GM19239 (cell line): ENCODE data around the gene METTL21A.
A peak's percentile ranks its signal among the peaks of the same experiment; 100 is the strongest.

Experiments used
- DNase-seq: peaks from one replicate; pipeline ENCODE4 v3.0.0; 2011; ENCODE audit warnings: low spot score; ENCODE audit not compliant: insufficient read length
- FAIRE-seq: peaks from 2 replicates; lab custom pipeline; 2011; peaks lifted over from hg19 to GRCh38; lab: Jason Lieb, UNC

Gene METTL21A

GRCh38 chr2:207567671-207568070 is 57.5 kb downstream of the METTL21A start:
- FAIRE-seq (no peak), DNase-seq (no peak)

- DNase-seq: no peak
- peak; percentile 8 for FAIRE-seq
Observed at GRCh38 chr2:207565736-207566500, 59.3 kb downstream of the METTL21A start.
